ENCODE results near the gene BSN.
"Not testable (repeated sequence)": the region's sequence is repeated elsewhere in the genome, so short reads cannot be mapped to it uniquely, and the experiment has no call there.

BSN gene

GRCh38 chr3:49675912-49676311 is 121.6 kb downstream of the BSN start:
- no peak for DNase-seq (ENCODE audit: low spot score)

- DNase-seq (ENCODE audit: low spot score) = no peak
Measured at GRCh38 chr3:49680493-49681231, 126.4 kb downstream of the BSN start.

GRCh38 chr3:49681232-49681522 is 126.9 kb downstream of the BSN start:
- DNase-seq (ENCODE audit: low spot score) = no peak

- DNase-seq (ENCODE audit: low spot score) = no peak
Measured at GRCh38 chr3:49681543-49681942, 127.3 kb downstream of the BSN start.

GRCh38 chr3:49683162-49683561 is 128.9 kb downstream of the BSN start:
- no peak for DNase-seq (ENCODE audit: low spot score)

- not testable (repeated sequence) for DNase-seq (ENCODE audit: low spot score)
Measured at GRCh38 chr3:49684453-49684852, 130.2 kb downstream of the BSN start.

- not testable (repeated sequence) for DNase-seq (ENCODE audit: low spot score)
Measured at GRCh38 chr3:49685103-49685502, 130.8 kb downstream of the BSN start.

GRCh38 chr3:49685846-49686245 is 131.6 kb downstream of the BSN start:
- DNase-seq (ENCODE audit: low spot score) = not testable (repeated sequence)

GRCh38 chr3:49686346-49686745 is 132.1 kb downstream of the BSN start:
- not testable (repeated sequence) for DNase-seq (ENCODE audit: low spot score)

- DNase-seq (ENCODE audit: low spot score) = not testable (repeated sequence)
Measured at GRCh38 chr3:49686769-49687423, 132.6 kb downstream of the BSN start.

GRCh38 chr3:49687424-49687795 is 133.1 kb downstream of the BSN start:
- DNase-seq (ENCODE audit: low spot score) = not testable (repeated sequence)

GRCh38 chr3:49688338-49689045 is 134.2 kb downstream of the BSN start:
- DNase-seq (ENCODE audit: low spot score) = not testable (repeated sequence)

- peak; percentile 94 for DNase-seq (ENCODE audit: low spot score)
Measured at GRCh38 chr3:49689046-49689907, 135.0 kb downstream of the BSN start, which contains the start of the genes MST1 and RNF123. MST1 (minus strand) TSS chr3:49689474; CDS start chr3:49688691, 783 bp downstream. RNF123 (plus strand) TSS chr3:49689557; CDS start chr3:49691166, 1,609 bp downstream.

GRCh38 chr3:49689908-49690624 is 135.8 kb downstream of the BSN start:
- not testable (repeated sequence) for DNase-seq (ENCODE audit: low spot score)

- DNase-seq (ENCODE audit: low spot score) = not testable (repeated sequence)
Measured at GRCh38 chr3:49690856-49691255, 136.6 kb downstream of the BSN start.

- not testable (repeated sequence) for DNase-seq (ENCODE audit: low spot score)
Measured at GRCh38 chr3:49691481-49691880, 137.2 kb downstream of the BSN start.

GRCh38 chr3:49694409-49695070 is 140.3 kb downstream of the BSN start:
- not testable (repeated sequence) for DNase-seq (ENCODE audit: low spot score)

GRCh38 chr3:49695350-49696015 is 141.2 kb downstream of the BSN start:
- not testable (repeated sequence) for DNase-seq (ENCODE audit: low spot score)

- DNase-seq (ENCODE audit: low spot score) = peak; percentile 62
Measured at GRCh38 chr3:49699281-49699979, 145.2 kb downstream of the BSN start.
